Esophagus squamous epithelium (tissue), 4 donors: ENCODE data around the gene HP.

ENCODE experiments used
- POLR2A ChIP-seq, 4 donors: fragments of 450-650 bp; IDR thresholded peaks; one replicate each; pipeline ENCODE4 v1.6.1; 2017; ENCODE audit warnings: antibody characterized with exemption in 4 of 4, mild to moderate bottlenecking in 4 of 4, moderate library complexity in 3 of 4
- TF ChIP-seq, protein P1 (sequence below), 6 experiments: fragments of 450-650 bp in 4 of 6; fragments of 200-600 bp in 2 of 6; sonication (generic) in 2 of 6; IDR thresholded peaks; one replicate each; pipeline ENCODE4 v1.5.1; 2016 to 2019; ENCODE audit warnings: antibody characterized with exemption in 6 of 6, mild to moderate bottlenecking in 4 of 6, moderate library complexity in 4 of 6

DNA sequence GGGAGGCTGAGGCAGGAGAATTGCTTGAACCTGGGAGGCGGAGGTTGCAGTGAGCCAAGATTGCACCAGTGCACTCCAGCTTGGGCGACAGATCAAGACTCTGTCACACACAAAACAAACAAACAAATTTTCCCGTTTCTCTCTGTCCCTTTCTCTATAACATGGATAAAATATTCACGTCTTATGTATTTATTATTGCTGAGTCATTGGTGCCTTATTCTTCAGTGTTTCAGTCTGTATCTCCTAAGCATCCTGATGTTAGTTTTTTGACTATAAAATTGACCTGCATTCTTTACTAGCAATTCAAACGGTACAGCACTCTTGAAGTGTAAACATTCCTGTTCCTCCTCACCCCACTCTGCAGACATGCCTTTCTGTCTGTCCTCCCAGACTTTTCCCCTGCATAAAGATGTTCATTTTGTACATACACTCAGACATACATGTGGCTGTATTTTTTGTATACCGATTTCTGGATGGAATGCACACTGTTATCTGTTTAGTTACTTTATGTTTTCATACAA, 29.4 kb upstream of the HP start:
- TF ChIP-seq, protein P1, sequence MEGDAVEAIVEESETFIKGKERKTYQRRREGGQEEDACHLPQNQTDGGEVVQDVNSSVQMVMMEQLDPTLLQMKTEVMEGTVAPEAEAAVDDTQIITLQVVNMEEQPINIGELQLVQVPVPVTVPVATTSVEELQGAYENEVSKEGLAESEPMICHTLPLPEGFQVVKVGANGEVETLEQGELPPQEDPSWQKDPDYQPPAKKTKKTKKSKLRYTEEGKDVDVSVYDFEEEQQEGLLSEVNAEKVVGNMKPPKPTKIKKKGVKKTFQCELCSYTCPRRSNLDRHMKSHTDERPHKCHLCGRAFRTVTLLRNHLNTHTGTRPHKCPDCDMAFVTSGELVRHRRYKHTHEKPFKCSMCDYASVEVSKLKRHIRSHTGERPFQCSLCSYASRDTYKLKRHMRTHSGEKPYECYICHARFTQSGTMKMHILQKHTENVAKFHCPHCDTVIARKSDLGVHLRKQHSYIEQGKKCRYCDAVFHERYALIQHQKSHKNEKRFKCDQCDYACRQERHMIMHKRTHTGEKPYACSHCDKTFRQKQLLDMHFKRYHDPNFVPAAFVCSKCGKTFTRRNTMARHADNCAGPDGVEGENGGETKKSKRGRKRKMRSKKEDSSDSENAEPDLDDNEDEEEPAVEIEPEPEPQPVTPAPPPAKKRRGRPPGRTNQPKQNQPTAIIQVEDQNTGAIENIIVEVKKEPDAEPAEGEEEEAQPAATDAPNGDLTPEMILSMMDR (IDR thresholded peaks at IDR 0.05): no peak
- no peak for TF ChIP-seq POLR2A (IDR thresholded peaks at IDR 0.05)
